ENCODE data around the gene VILL. TPM values are rescaled to one million over a fixed set of nuclear protein-coding genes. Genes with fewer than 3 reads are reported as not detected.

Gene VILL
- total and polyA plus RNA-seq, 10 donors: 14.4 to 23.4 (median 17.3) TPM

DNA sequence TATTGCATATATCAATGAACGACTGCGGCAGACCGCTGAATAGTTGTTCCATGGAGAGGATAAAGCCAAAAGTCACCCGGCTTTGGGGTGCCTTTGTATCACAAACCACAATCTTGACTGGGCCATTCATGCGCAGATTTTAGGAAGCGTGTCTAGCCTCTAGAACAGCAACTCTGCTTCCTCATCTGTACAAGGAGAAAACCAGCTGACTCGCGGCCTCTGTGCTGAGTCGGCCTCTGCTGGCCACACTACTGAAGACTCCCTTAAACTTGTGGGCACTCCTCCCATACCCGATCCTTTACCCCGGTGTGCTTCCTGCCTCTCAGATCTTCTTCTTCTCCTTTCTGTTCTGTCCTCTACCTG is 49.3 kb downstream of the VILL start:
- 9 to 23% (median 14%) methylated on average over 11 of the region's 11 CpGs for WGBS, 5 donors
- H3K9me3 ChIP-seq: no peaks in the 10 kb centered on the region
- DNase-seq: peak; percentile 89
- TF ChIP-seq POLR2AphosphoS5 (IDR thresholded peaks at IDR 0.05): peak in 1 of 3 donors; percentile 19
- TF ChIP-seq POLR2A (IDR thresholded peaks at IDR 0.05): no peak
- TF ChIP-seq, protein P1, sequence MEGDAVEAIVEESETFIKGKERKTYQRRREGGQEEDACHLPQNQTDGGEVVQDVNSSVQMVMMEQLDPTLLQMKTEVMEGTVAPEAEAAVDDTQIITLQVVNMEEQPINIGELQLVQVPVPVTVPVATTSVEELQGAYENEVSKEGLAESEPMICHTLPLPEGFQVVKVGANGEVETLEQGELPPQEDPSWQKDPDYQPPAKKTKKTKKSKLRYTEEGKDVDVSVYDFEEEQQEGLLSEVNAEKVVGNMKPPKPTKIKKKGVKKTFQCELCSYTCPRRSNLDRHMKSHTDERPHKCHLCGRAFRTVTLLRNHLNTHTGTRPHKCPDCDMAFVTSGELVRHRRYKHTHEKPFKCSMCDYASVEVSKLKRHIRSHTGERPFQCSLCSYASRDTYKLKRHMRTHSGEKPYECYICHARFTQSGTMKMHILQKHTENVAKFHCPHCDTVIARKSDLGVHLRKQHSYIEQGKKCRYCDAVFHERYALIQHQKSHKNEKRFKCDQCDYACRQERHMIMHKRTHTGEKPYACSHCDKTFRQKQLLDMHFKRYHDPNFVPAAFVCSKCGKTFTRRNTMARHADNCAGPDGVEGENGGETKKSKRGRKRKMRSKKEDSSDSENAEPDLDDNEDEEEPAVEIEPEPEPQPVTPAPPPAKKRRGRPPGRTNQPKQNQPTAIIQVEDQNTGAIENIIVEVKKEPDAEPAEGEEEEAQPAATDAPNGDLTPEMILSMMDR (IDR thresholded peaks at IDR 0.05 in 8 of 11, conservative IDR thresholded peaks at IDR 0.05 in 3 of 11): peak in 6 of 11 experiments; percentile 4 to 40 (median 28)
- H3K4me1 ChIP-seq: peaks cover 3 to 26% (median 21%) of the 10 kb centered on the region in 6 donors
- H3K27me3 ChIP-seq (replicated peaks in 1 of 7): no peaks in the 10 kb centered on the region
- H3K4me3 ChIP-seq: peak overlapping the region; percentile 58 to 83 (median 66)
- no peaks in the 10 kb centered on the region for H3K36me3 ChIP-seq
- H3K27ac ChIP-seq: peak overlapping the region in 6 of 8 donors; percentile 41 to 86 (median 69)
- intact Hi-C loops (cut with DNase I; ENCODE audit: low total_unique reads): no loop called here

DNA sequence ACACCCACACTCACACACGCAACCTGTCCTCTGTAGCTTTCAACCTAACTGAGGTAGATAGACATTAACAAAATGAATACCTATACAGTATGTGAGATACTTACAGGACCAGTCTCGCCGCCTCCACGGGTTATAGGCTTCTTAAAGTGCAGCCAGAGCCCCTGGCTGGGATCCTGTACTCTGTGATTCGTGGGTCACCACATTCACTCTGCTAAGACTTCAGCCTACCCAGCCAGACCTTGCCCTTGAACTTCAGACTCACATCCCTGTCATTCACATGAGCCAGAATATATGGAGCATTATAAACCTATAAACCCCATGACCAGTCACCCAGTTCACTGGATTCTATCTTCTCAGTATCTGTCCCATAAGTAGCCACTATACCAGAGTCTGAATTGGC is 49.8 kb downstream of the VILL start:
- H3K27ac ChIP-seq: peak overlapping the region in 4 of 8 donors; percentile 65 to 86 (median 76)
- peak overlapping the region in 2 of 8 donors; percentile 59 to 83 for H3K4me3 ChIP-seq
- no peak for TF ChIP-seq POLR2AphosphoS5 (IDR thresholded peaks at IDR 0.05)
- TF ChIP-seq POLR2A (IDR thresholded peaks at IDR 0.05): no peak
- TF ChIP-seq, protein P1 (IDR thresholded peaks at IDR 0.05 in 8 of 11, conservative IDR thresholded peaks at IDR 0.05 in 3 of 11): no peak
- WGBS, 5 donors: 85 to 89% (median 87%) methylated on average over 5 of the region's 5 CpGs
- no peaks in the 10 kb centered on the region for H3K9me3 ChIP-seq
- H3K36me3 ChIP-seq: no peaks in the 10 kb centered on the region
- DNase-seq: no peak
- H3K4me1 ChIP-seq: peaks cover 3 to 26% (median 21%) of the 10 kb centered on the region in 6 donors
- no peaks in the 10 kb centered on the region for H3K27me3 ChIP-seq (replicated peaks in 1 of 7)
- intact Hi-C loops (cut with DNase I; ENCODE audit: low total_unique reads): no loop called here

DNA sequence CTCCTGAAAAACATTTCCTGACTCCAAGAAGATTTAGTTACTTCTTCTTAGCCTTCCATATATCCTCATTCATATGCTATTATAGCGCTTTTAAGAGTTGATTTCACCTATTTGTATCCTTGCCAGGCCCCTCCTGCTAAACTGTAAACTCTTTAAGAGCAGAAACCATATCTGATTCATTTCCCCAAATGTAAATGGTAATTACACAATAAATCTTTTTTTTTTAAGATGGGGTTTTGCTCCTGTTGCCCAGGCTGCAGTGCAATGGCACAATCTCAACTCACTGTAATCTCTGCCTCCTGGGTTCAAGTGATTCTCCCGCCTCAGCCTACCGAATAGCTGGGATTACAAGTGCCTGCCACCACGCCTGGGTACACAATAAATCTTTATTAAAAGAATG is 52.9 kb downstream of the VILL start:
- 75 to 89% (median 82%) methylated on average over 4 of the region's 4 CpGs for WGBS, 5 donors
- H3K27ac ChIP-seq: no peak overlapping the region
- peaks cover 3 to 23% (median 19%) of the 10 kb centered on the region in 6 donors for H3K4me1 ChIP-seq
- no peaks in the 10 kb centered on the region for H3K9me3 ChIP-seq
- no peak for TF ChIP-seq POLR2A (IDR thresholded peaks at IDR 0.05)
- TF ChIP-seq, protein P1 (IDR thresholded peaks at IDR 0.05 in 8 of 11, conservative IDR thresholded peaks at IDR 0.05 in 3 of 11): no peak
- no peak for TF ChIP-seq POLR2AphosphoS5 (IDR thresholded peaks at IDR 0.05)
- no peaks in the 10 kb centered on the region for H3K27me3 ChIP-seq (replicated peaks in 1 of 7)
- no peak for DNase-seq
- H3K36me3 ChIP-seq: no peaks in the 10 kb centered on the region
- no peak overlapping the region for H3K4me3 ChIP-seq
- intact Hi-C loops (cut with DNase I; ENCODE audit: low total_unique reads): no loop called here

DNA sequence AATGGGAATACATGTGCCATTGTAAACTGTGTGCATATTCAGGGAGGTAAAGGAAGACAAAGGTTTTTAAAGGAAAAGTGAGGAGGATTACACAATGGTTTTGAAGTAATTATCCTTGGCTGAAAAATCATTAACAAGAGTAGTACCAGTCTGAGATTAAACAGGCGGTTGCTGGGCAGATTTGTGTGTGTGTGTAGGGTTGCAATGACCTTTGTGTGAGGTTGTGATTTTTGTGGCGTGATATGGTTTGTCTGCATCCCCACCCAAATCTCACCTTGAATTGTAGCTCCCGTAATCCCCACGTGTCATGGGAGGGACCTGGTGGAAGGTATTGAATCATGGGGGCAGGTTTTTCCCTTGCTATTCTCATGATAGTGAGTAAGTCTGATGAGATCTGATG is 55.4 kb downstream of the VILL start:
- no peak for DNase-seq
- no peak for TF ChIP-seq POLR2A (IDR thresholded peaks at IDR 0.05)
- TF ChIP-seq, protein P1 (IDR thresholded peaks at IDR 0.05 in 8 of 11, conservative IDR thresholded peaks at IDR 0.05 in 3 of 11): no peak
- no peak for TF ChIP-seq POLR2AphosphoS5 (IDR thresholded peaks at IDR 0.05)
- Histone ChIP-seq H3K27ac (no peak overlapping the region), H3K27me3 (replicated peaks in 1 of 7) (no peaks in the 10 kb centered on the region), H3K4me1 (peaks cover 0 to 13% (median 7%) of the 10 kb centered on the region in 6 donors), H3K4me3 (no peak overlapping the region), H3K36me3 (no peaks in the 10 kb centered on the region), H3K9me3 (no peaks in the 10 kb centered on the region)
- intact Hi-C loops (cut with DNase I; ENCODE audit: low total_unique reads): no loop called here
- 87 to 95% (median 92%) methylated on average over 4 of the region's 4 CpGs for WGBS, 5 donors
